ENCODE results near the gene PGLYRP4.

The PGLYRP4 gene

DNA sequence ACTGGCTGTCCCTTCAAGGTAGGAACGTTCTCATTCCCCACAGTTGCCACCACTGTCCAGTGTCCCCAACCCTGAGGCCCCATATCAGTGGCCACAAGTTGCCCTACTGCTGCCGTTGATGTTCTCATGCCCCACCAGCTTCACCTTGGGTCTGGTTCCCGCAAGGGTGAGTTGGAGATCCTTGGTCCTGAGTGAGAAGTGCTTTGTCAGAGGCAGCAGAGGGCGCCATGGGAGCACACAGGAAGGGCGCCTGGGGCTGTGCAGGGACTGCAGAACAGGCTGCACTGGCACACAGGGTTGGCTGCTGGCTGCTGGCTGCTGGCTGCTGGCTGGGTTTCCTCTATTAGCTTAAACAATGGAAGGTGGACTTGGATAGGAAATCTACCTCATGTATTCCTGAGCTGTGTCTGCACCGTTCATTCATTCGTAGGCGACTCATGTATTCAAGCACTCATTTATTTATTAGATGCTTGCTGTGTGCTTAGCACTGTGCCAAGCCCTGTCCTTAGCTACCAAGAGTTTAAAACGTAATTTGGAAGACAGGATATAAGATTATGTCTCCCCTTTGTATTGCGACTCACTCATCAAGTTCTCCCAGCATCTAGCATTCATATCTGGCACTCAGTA, 6.9 kb upstream of the PGLYRP4 start:
- Histone ChIP-seq H2AFZ (ENCODE audit: low read length) (no peak overlapping the region), H3K27ac (ENCODE audit: low read depth, low read length, poor library complexity, severe bottlenecking) (no peak overlapping the region), H3K4me3 (ENCODE audit: low read depth, low read length, poor library complexity, severe bottlenecking) (no peak overlapping the region), H3K36me3 (ENCODE audit: insufficient read depth, low read length) (no peaks in the 10 kb centered on the region), H3K9me3 (ENCODE audit: low read length) (no peaks in the 10 kb centered on the region), H3K4me1 (ENCODE audit: insufficient read depth, low read length, severe bottlenecking) (no peaks in the 10 kb centered on the region), H3K27me3 (ENCODE audit: insufficient read depth, low read length) (no peaks in the 10 kb centered on the region), H3K79me2 (ENCODE audit: insufficient read depth, low read length) (no peaks in the 10 kb centered on the region), H4K20me1 (ENCODE audit: insufficient read depth, low read length) (no peaks in the 10 kb centered on the region), H3K9ac (ENCODE audit: low read length) (no peak overlapping the region), H3K4me2 (ENCODE audit: low read length) (no peak overlapping the region), H3F3A (ENCODE audit: insufficient read depth, low read length) (no peaks in the 10 kb centered on the region), H3K9me2 (ENCODE audit: low read depth, low read length) (no peaks in the 10 kb centered on the region)
- no peak for TF ChIP-seq EZH2 (IDR thresholded peaks at IDR 0.05; ENCODE audit: borderline replicate concordance, low read length)
- TF ChIP-seq, protein P1, sequence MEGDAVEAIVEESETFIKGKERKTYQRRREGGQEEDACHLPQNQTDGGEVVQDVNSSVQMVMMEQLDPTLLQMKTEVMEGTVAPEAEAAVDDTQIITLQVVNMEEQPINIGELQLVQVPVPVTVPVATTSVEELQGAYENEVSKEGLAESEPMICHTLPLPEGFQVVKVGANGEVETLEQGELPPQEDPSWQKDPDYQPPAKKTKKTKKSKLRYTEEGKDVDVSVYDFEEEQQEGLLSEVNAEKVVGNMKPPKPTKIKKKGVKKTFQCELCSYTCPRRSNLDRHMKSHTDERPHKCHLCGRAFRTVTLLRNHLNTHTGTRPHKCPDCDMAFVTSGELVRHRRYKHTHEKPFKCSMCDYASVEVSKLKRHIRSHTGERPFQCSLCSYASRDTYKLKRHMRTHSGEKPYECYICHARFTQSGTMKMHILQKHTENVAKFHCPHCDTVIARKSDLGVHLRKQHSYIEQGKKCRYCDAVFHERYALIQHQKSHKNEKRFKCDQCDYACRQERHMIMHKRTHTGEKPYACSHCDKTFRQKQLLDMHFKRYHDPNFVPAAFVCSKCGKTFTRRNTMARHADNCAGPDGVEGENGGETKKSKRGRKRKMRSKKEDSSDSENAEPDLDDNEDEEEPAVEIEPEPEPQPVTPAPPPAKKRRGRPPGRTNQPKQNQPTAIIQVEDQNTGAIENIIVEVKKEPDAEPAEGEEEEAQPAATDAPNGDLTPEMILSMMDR (IDR thresholded peaks at IDR 0.05; ENCODE audit: low read length) = peak; percentile 66

DNA sequence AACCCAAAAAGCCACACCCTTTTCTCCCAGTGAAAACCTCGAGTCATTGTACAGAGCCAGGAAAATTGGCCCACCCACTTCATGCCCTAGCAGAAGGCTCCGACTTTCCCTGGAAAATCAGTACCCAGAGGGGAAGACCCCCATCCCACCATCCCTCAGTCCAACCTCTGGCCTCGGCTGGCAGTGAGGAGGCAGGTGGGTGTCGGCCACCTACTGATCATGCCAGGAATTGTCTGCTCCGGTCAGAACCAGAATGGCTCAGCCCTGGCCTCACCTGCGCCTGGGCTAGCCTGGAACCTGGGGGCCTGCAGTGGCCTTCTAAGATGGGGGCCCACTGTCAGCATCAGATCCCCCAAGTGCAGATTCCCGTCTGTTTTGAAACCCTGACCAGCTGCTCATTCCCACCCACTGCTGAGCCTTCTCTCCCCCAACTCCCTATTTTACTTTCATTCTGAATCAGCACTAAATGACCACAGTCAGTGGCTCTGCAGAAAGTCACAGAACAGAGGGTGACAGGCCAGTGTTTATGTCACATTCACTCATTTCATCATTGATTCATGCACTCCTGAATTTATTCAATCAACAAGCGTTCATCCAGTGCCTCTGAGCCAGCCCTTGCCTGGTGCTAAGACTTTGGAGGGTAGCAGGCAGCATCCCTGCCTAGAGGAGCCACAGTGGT, 6.0 kb upstream of the PGLYRP4 start:
- Histone ChIP-seq H3K4me3 (ENCODE audit: low read depth, low read length, poor library complexity, severe bottlenecking) (no peak overlapping the region), H3K9me2 (ENCODE audit: low read depth, low read length) (no peaks in the 10 kb centered on the region), H3F3A (ENCODE audit: insufficient read depth, low read length) (no peaks in the 10 kb centered on the region), H3K4me2 (ENCODE audit: low read length) (no peak overlapping the region), H3K27ac (ENCODE audit: low read depth, low read length, poor library complexity, severe bottlenecking) (no peak overlapping the region), H3K36me3 (ENCODE audit: insufficient read depth, low read length) (no peaks in the 10 kb centered on the region), H3K4me1 (ENCODE audit: insufficient read depth, low read length, severe bottlenecking) (no peaks in the 10 kb centered on the region), H2AFZ (ENCODE audit: low read length) (no peak overlapping the region), H3K27me3 (ENCODE audit: insufficient read depth, low read length) (no peaks in the 10 kb centered on the region), H3K79me2 (ENCODE audit: insufficient read depth, low read length) (no peaks in the 10 kb centered on the region), H3K9ac (ENCODE audit: low read length) (no peak overlapping the region), H4K20me1 (ENCODE audit: insufficient read depth, low read length) (no peaks in the 10 kb centered on the region), H3K9me3 (ENCODE audit: low read length) (no peaks in the 10 kb centered on the region)
- TF ChIP-seq EZH2 (IDR thresholded peaks at IDR 0.05; ENCODE audit: borderline replicate concordance, low read length) = no peak
- TF ChIP-seq, protein P1 (IDR thresholded peaks at IDR 0.05; ENCODE audit: low read length) = no peak

DNA sequence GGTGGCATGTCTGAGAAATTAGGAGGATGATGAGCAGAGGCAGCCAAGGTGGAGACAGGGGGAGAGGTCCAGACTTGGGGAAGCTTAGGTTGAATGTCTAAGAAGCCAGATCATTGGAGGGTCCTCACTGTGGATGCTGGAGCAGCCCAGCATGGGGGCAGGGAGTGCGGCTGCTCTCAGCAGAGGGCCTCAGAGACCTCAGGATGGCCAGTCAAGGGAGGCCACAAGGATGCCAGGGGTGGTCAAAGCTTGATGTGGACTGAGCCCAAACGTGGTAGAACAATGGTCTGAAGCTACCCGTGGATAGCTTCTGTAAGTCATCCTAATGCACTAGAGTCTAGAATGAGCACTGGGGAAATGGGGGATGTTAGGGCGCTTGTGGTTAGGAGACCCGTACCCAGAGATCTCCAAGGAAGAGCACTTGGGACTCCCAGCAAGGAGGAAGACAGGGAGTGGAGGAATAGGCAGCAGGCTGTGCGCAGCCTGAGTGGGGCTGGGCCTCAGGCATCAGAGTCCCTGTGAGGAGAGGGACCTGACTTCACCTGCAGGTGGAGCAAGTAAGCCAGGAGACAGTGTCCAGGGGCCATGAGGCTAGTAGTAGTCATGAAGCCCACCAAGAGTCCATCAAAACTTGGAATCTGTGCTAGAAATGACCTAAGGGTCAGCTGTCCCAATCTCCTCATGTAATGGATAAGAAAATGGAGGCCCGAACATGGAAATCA, 4.7 kb upstream of the PGLYRP4 start:
- no peaks in the 10 kb centered on the region for H3K36me3 ChIP-seq (ENCODE audit: insufficient read depth, low read length)
- no peaks in the 10 kb centered on the region for H3K79me2 ChIP-seq (ENCODE audit: insufficient read depth, low read length)
- H3K4me3 ChIP-seq (ENCODE audit: low read depth, low read length, poor library complexity, severe bottlenecking) = no peak overlapping the region
- H3F3A ChIP-seq (ENCODE audit: insufficient read depth, low read length) = no peaks in the 10 kb centered on the region
- no peak overlapping the region for H3K27ac ChIP-seq (ENCODE audit: low read depth, low read length, poor library complexity, severe bottlenecking)
- TF ChIP-seq, protein P1 (IDR thresholded peaks at IDR 0.05; ENCODE audit: low read length) = peak; percentile 32; the same call in 1 of the 2 replicates
- TF ChIP-seq EZH2 (IDR thresholded peaks at IDR 0.05; ENCODE audit: borderline replicate concordance, low read length) = no peak
- no peaks in the 10 kb centered on the region for H3K9me3 ChIP-seq (ENCODE audit: low read length)
- no peaks in the 10 kb centered on the region for H4K20me1 ChIP-seq (ENCODE audit: insufficient read depth, low read length)
- no peaks in the 10 kb centered on the region for H3K4me1 ChIP-seq (ENCODE audit: insufficient read depth, low read length, severe bottlenecking)
- H3K27me3 ChIP-seq (ENCODE audit: insufficient read depth, low read length) = no peaks in the 10 kb centered on the region
- no peaks in the 10 kb centered on the region for H3K9me2 ChIP-seq (ENCODE audit: low read depth, low read length)
- H2AFZ ChIP-seq (ENCODE audit: low read length) = no peak overlapping the region
- H3K9ac ChIP-seq (ENCODE audit: low read length) = no peak overlapping the region
- no peak overlapping the region for H3K4me2 ChIP-seq (ENCODE audit: low read length)

Measured in OCI-LY1 (cell line).